SU-DHL-6 (cell line): ENCODE measurements around the gene TNFRSF25.

Experiments used
- CTCF ChIP-seq: fragments of 200-600 bp; sonication (generic); IDR thresholded peaks from one replicate; pipeline ENCODE4 v1.5.1; 2017; ENCODE audit warnings: antibody characterized with exemption, mild to moderate bottlenecking, low read length, moderate library complexity; ENCODE audit not compliant: insufficient read depth, poor library complexity, severe bottlenecking
- EZH2phosphoT487 ChIP-seq: fragments of 200-600 bp; sonication (generic), shearing (Covaris generic); conservative IDR thresholded peaks from 2 replicates; pipeline ENCODE4 v1.6.1; 2018; ENCODE audit warnings: mild to moderate bottlenecking, antibody characterized with exemption, low read length, moderate library complexity, mixed read lengths

GRCh38 chr1:6461051-6461530, 4.9 kb downstream of the TNFRSF25 start:
- no peak for TF ChIP-seq CTCF
- TF ChIP-seq EZH2phosphoT487 = no peak
